Measurements from ENCODE around the gene ZC3H12D.

DNA sequence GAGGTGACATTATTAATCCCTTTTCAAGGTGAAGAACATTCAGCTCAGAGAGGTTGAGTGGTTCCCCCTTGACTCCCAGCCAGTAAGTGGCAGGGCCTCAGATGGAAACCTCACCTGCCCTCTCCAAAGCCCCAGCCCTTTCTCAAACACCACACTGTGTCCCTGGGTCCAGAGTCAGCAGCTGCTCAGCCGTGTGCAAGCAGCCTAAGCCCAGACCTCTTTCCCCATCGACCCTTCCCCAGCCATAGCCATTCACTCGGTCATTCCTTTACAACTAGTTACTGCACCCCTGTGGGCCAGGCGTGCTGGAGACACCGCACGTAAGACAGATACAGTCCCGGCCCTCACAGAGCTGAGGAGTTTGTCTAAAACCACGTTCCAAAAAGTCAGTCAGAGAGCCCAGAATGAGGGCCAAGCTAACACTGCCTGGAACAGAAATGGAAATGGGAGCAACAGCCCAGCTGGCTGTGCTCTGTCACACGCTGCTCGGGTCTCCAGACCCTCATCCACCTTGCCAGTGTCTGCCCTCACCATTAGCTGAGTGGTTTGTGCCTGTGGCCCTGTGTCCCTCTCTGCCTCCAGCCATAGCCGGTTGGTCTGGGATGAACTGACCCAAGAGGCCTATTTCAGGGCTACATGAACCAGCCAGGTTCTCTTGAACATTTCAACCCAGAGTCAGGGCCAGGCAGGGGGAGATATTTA lies 29.6 kb downstream of the ZC3H12D start:
- no peak for TF ChIP-seq ZNF76 (tag by site-specific recombination; IDR thresholded peaks at IDR 0.05; ENCODE audit: borderline replicate concordance, low read depth)
- TF ChIP-seq, protein P1, sequence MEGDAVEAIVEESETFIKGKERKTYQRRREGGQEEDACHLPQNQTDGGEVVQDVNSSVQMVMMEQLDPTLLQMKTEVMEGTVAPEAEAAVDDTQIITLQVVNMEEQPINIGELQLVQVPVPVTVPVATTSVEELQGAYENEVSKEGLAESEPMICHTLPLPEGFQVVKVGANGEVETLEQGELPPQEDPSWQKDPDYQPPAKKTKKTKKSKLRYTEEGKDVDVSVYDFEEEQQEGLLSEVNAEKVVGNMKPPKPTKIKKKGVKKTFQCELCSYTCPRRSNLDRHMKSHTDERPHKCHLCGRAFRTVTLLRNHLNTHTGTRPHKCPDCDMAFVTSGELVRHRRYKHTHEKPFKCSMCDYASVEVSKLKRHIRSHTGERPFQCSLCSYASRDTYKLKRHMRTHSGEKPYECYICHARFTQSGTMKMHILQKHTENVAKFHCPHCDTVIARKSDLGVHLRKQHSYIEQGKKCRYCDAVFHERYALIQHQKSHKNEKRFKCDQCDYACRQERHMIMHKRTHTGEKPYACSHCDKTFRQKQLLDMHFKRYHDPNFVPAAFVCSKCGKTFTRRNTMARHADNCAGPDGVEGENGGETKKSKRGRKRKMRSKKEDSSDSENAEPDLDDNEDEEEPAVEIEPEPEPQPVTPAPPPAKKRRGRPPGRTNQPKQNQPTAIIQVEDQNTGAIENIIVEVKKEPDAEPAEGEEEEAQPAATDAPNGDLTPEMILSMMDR (tag by site-specific recombination; IDR thresholded peaks at IDR 0.05) = no peak

All from HEK293 (cell line).